ENCODE measurements around the gene ENAH.
"Not testable (repeated sequence)": the region's sequence is repeated elsewhere in the genome, so short reads cannot be mapped to it uniquely, and the experiment has no call there.

The ENAH gene

DNA sequence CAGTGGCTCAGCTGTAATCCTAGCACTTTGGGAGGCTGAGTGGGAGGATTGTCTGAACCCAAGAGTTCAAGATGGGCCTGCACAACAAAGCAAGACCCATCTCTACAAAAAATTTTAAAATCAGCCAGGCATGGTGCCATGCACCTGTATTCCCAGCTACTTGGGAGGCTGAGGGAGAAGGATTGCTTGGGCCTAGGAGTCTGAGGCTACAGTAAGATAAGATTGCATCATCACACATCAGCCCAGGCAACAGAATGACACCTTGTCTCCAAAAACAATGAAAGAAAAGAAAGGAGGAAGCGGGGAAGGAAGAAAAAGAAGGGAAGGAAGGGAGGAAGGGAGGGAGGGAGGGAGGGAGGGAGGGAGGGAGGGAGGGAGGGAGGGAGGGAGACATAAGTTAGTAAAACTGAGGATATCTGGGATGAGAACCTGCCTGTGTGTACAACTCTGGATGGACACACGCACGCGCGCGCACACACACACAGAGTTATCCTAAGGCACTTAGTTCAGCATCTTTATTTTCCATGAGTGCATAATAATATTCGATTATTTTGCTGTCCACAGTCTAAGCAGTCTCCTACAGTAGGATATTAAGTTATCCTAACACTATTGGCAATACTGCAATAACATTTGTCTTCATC, 132.2 kb downstream of the ENAH start:
- DNase-seq, result no peak

GRCh38 chr1:225519166-225519863, 133.6 kb downstream of the ENAH start:
- no peak for DNase-seq

GRCh38 chr1:225517697-225518096, 135.2 kb downstream of the ENAH start:
- no peak for DNase-seq

DNA sequence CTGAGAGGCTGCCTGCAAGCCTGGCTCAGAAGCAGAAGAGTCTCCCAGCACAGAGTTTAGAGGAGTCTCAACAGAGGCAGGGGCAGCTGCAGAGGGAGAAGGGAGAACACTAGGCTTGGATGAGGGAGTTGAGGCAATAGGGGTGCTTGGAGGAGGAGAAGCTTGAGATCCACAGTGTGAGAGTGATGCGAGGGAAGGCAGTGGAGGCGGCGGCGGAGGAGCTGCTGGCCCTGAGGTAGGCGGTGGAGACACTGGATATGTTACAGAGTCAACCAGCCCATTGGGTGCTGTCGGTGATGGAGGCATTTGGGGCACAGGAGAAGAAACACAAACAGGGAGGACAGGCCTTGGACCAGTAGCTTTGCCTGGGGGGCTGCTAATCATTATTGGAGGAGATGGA, 135.7 kb downstream of the ENAH start:
- no peak for DNase-seq

DNA sequence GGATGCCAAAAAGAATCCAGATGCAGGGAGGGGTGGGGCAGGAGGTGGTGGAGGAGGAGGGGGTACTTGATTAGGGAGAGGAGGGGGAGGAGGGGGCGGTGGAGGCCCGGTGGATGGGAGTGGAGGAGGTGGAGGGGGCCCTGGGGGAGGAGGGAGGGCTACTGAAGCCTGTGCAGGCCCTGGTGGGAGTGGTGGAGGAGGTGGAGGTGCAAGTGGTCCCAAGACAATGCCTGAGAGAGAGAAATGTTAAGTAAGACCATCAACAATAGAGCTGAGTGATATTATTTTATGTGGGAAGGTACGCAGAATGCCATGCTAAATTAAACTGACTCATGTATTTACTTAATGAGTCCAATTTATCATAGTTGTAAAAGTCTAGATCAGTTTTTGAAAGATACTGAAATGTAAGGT, 138.2 kb downstream of the ENAH start:
- DNase-seq, result no peak

GRCh38 chr1:225513576-225513975, 139.3 kb downstream of the ENAH start:
- DNase-seq, result not testable (repeated sequence)

GRCh38 chr1:225511828-225512381, 141.0 kb downstream of the ENAH start:
- no peak for DNase-seq

DNA sequence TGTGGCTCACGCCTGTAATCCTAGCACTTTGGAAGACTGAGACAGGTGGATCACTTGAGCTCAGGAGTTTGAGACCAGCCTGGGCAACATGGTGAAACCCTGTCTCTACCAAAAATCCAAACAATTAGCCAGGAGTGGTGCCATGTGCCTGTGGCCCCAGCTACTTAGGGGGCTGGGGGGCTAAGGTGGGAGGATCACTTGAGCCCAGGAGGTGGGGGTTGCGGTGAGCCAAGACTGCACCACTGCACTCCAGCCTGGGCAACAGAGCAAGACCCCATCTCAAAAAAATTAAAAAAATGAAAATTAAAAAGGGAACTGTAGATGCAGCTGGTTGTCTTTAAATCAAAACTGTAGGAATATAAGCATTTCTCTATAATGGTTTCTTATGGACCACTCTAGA, 142.2 kb downstream of the ENAH start:
- DNase-seq, result not testable (repeated sequence)

DNA sequence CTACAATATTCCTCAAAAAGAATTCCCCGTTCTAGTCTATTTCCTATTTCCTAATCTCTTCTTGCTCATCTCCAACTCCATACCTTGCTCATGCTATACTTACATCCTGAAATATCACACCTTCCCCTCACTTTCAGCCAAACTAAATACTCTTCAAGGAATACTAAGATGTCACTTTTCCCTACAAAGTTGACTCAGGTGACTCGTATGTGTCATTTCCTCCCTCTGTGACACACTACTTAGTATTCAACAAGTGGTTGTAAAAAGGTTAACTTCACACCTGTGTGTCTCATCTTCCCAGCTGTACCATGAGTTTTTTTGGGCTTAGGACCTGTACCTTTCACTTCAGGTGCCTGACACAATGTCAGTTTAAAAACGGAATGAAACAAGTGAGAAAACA, 143.2 kb downstream of the ENAH start:
- no peak for DNase-seq

- DNase-seq, result no peak
These were observed 143.6 kb downstream of the ENAH start for GRCh38 chr1:225509376-225509707.

DNA sequence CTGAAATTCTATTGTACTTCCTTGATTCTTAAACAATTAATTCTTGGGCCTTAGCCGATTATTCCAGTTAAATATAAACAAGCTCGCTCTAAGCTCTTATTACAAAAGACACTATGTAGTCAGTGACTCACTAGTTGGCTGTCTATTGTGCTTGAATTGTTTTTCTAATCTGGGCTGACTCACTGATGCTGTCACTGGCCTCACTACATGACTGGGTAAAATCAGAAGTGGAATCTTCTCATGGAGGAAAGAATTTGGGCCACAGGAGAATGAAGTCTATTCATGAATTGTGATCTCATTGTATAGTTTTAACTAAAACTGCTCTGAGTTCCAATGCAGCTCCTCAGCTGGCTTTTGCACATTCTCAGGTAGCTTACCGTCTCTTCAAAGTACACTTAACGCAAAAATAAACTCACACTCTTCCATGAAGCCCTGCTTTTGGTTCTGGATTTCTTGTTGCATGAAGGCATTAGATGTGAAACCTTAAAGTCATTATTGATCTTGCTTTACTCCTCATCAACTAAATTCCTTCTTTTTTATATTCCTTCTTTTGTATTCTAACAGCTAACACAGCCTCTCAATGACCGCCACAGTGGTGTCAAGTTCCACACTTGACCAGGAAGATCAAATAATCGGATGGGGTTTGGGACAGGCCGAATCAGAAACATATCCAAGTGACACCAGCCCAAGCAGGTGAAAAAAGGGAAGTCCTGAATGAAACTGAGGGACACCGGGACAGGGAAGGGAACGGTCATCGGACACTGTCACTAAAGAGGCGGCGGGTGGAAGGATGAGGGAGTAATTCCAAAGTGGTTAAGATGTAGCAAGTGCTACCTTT, 144.2 kb downstream of the ENAH start:
- no peak for DNase-seq

DNA sequence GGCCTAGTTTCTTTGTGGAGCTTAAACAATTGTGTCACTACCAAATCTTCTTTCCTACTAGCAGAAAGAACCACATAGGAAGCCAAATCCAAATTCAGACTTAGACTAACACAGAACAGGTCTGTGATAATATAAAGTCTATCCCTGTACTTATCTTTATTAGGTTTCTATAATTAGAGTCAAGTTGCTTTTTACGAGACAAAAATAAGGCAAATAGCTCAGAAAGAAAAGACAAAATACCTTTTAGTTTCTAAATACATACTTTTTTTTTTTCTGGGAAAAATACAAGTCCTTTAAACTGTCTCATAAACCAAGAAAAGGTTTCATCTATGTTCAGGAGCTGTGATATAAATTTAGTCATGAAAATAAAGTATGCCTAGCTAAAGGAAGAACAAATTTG, 146.2 kb downstream of the ENAH start:
- no peak for DNase-seq

GRCh38 chr1:225504776-225505175, 148.1 kb downstream of the ENAH start:
- no peak for DNase-seq

- no peak for DNase-seq
These were observed 152.2 kb downstream of the ENAH start for GRCh38 chr1:225500624-225501192.

GRCh38 chr1:225498549-225499136, 154.3 kb downstream of the ENAH start:
- no peak for DNase-seq

DNA sequence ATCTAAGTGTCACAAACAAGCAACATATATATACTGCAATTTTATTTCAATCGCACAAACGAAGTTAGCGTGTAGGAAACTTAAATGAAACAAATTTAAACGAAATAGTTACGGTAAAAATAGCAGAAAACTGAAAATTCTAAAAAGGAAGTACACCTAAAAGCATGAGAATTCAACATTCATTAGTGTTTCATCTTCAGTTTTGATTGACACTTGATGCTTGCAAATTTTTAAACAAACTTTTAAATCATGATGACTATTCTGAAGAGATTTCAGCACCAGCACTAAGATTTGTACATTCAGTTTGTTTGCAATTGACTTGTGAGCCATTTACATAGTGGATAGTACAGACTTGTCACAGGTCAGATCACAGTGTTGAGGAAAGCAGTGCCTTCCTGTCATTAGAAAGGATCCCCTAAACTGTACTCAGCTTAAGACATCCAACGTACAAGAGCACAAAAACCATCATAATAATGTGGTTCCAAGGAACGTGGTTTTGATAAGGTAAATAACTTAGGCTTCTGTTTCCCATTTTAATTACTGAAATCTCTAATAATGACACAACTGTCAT, 158.0 kb downstream of the ENAH start:
- no peak for DNase-seq

DNA sequence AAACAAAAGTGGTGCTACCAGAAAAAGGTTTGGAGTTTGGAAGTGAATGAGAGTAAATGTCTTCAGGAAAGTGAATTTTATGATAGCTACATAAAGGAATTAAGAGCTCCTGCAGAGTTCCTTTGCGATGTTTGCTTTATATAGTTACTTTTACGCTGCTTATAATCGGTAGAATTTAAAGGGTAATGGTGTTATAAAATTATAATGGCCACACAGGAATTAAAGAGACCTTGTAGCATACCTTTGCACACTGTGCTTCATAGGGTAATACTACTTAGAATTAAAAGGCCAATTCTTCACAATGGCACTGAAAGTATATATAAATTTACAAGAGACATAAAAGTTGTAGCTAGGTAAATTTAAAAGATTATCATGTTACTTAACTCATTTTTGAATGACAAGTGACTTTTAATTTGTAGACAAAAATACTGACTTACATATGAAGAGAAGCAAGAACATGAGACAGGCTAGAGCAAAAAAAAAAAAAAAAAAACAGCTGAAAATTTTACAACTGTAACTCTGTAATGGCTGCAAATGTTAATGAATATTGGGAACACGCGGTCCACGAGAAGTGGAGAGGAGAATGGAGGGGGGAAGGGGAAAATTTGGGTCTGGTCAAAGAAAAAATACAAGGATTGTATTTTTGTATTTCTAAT, 159.2 kb downstream of the ENAH start:
- DNase-seq, result no peak

DNA sequence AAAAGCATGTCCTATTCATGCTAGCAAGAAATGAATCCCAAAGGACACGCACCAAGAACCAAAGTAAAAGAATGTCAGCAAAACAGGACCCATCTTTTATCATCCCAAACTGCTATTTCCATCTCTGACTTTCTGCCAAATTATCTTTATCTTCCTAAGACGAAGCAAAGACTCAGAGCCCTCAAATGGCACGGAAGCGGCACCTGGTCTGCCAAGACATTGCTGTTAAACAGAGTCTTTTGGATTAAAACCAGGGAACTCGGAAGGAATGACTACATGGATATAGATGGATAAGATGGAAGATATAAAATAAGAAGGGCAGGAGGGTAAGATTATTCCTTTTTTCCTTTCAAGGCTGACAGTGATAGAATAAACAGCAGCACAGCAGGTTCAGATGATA, 164.2 kb downstream of the ENAH start:
- DNase-seq, result no peak

- no peak for DNase-seq
These were observed 166.1 kb downstream of the ENAH start for GRCh38 chr1:225486856-225487255.

- no peak for DNase-seq
These were observed 166.9 kb downstream of the ENAH start for GRCh38 chr1:225485991-225486530.

DNA sequence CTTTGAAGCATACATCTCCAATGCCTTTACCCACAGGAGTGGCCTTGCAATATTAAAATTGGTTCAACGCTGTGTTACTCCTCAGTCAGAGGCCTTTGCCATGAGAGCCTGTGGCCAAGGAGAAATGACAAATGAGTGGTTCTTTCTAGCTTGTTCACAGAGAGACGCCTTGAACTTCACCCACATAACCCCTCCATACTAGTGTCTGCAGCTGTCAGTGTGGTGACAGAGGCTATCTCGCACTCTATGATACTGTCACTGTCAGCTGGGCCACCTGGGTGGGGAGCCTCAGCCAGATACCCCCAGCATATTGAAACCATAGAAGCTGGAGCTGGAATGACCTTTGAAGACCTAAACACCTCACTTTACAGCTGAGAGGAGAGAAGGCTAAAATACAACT, 167.7 kb downstream of the ENAH start:
- DNase-seq, result no peak

Data from activated naive CD4-positive, alpha-beta T cell treated with anti-CD3 and anti-CD28 coated beads, Interleukin-2, amount 50 U/mL, for 16 hours (primary cell).